GM21381 (cell line): ENCODE data around the gene UBL7.

Experiments used
- ATAC-seq: cut with Tn5 transposase; IDR thresholded peaks from one replicate; pipeline ENCODE4 v1.9.1; 2021; ENCODE audit warnings: mild to moderate bottlenecking, moderate library complexity; ENCODE audit not compliant: unreplicated experiment

Gene UBL7

GRCh38 chr15:74409225-74409624, 51.7 kb downstream of the UBL7 start:
- no peak for ATAC-seq

- no peak for ATAC-seq
These were observed 52.1 kb downstream of the UBL7 start for GRCh38 chr15:74408815-74409214.

GRCh38 chr15:74408385-74408784, 52.6 kb downstream of the UBL7 start:
- no peak for ATAC-seq

DNA sequence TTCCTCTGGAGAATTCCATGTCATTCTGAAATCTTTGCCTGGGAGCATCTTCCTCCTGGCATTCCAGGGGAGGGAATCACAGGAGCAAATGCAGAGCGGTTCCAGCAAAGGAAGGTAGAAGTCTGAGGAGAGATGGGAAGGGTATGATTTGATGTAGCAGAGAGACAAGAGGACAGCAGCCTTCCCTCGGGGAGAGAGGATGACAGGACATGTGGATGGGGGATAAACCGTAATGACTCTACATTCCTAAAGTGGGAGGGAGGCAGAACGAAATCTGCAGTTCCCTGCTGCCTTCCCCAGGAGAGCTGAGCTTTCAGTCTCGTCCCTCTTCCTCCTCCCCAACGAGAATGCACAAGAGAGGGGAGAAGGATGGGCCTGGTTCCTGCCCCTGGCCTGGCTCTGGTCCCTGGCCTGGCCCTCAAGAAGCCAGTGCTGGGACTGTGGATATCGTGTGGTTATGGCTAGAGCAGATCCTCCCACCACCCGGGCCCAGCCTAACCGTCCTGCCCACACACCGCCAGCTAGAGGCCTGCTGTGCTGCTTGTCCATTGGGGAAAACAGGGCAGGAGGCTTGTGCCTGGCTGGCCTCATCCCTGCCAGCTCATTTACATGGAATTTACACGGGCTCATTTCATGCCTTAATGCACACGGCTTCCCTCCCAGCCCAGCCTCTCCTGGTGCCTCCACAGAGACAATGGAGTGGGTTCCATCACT, 53.8 kb downstream of the UBL7 start:
- no peak for ATAC-seq

DNA sequence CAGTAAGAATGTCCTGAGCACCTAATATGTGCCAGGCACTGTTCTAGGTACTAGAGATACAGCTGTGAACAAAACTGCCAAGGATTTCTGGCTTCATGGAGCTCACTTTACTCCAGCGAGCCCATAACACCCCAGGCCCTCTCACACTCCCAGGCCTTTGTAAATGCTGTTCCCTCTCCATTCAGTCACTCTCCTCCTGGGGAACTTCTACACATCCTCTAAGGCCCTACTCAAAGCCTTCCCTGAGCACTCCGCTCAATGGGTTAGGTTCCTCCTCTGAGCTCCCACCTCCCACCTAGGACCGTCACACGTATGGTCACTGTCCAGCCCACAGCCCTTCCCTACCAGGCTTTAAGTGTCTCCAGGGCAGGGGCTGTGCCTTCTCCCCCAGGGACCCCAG, 54.4 kb downstream of the UBL7 start:
- ATAC-seq = no peak

DNA sequence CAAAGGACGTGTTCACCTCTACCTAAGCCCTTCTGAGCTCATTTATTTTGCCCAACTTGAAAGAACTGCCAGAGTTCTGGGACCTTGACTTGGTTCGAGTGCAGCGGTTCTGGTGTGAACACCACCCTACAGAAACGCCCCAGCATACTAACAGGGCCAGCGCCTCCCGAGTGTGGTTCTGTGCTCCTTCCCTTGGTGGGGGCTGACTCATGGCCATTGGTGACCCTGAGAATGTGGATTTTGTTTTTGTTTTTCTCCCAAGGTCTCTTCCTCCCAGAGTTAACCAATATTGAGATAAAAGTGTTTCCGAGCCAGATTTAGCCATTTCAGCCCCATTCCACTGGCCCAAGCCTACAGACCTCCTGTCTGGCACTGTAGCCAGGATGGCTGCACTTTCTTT, 55.1 kb downstream of the UBL7 start:
- no peak for ATAC-seq

DNA sequence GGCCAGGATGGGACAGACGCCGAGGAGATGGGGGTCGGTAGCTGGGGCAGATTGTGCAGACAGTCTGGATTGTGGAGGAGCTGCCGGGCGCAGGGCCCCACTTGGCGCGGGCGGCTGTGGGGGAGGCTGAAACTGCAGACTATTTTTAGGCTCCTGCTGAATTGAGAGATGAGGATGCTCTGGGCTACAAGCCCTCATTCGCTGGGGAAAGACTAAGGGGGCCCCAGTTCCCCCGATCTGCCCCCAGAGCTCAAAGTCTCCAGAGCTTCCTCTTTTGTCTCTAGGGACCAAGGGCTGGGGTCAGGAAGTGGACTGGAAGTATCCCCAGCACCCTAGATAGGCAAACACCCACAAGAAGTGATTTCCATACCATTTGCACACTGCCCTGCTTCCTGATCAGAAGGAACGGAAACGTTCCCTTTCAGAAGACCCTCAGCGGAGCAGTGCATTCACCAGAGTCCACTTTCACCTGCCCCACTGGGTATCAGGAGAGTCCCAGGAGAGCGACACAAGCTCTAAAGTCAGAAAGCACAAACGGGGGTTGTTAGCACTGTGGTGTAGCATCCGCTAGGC, 56.9 kb downstream of the UBL7 start:
- peak; percentile 31 for ATAC-seq

- peak; percentile 18 for ATAC-seq
These were observed 57.4 kb downstream of the UBL7 start for GRCh38 chr15:74403588-74403919.

- peak; percentile 25 for ATAC-seq
These were observed 57.9 kb downstream of the UBL7 start for GRCh38 chr15:74402873-74403587.

DNA sequence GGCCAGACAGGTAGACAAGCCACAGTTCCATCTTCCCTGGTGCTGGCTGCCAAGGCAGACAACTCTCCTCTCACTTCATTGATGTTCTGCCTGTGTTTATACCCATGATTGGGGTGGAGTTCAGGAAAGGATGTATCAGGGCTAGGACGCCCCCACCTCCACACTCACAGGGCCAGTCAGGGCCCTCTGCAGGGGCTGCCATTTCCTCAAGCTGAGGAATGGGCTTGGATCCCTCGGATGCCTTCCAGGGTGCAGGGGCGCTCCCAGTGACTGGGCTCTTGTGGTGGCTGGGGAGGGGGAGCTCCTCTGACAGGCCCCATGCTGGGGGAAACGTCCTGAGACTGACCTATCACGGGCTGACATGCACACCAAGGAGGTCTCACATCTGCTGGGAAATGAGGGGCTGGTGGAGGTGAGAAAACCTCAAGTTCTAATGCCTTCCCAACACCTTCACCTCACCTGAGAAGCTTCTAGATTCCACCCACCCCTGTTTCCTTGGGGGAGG, 58.6 kb downstream of the UBL7 start:
- ATAC-seq = peak; percentile 3

GRCh38 chr15:74400915-74401757, 59.8 kb downstream of the UBL7 start:
- no peak for ATAC-seq

- no peak for ATAC-seq
These were observed 60.6 kb downstream of the UBL7 start for GRCh38 chr15:74400313-74400860.

GRCh38 chr15:74399511-74400312, 61.2 kb downstream of the UBL7 start:
- ATAC-seq = no peak

DNA sequence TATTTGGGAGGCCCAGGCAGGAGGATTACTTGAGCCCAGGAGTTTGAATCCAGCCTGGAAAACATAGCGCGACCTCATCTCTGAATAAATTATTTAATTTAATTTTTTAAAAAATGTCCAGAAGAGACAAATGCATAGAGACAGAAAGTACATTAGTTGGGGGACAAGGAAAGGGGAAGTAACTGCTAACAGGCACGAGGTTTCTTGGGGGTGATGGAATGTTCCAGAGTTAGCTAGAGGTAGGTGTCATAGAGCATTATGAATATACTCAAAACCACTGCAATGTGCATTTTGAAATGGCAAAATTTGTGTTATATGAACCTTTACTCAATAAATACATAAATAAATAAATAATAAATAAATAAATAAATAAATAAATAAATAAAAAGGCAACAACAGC, 61.9 kb downstream of the UBL7 start:
- no peak for ATAC-seq

- ATAC-seq = no peak
These were observed 62.8 kb downstream of the UBL7 start for GRCh38 chr15:74398183-74398582.

DNA sequence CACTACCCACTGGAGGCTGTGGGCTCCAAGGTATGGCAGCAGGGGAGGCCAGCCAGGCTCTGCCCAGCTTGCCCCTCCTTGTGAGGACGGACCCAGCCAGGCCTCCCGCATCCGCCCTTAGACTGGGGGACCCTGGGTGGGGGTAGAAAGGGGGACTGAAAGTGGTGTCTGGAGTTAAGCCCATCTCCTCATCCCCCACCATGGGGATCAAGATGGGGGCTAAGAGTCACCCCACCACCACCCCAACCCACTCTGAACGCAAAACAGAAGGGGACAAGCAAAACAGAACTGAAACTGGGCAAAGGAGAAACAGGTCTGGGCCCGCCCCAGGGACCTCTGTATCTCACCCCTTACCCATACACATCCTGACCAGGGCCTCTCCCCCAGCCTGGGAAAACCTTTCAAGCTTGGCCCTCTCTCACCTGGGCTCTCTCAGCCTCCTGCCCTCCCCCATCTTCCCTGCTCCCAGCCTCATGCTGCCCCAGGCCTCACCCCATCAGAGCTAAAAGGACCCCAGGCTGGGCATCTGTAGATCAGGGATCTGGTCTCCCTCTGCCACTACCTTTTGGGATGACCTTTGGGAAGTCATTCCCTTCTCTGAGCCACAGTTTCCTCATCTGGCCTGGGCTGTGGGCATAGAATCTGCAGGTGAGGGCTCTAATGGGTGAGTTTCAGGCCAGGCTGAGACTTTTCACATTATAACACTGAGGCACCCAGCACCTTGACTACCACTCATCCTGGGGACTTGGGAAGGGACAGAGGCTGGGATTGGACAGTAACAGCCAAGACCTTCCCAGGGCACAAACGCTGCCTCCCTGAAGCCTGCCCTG, 63.5 kb downstream of the UBL7 start:
- no peak for ATAC-seq

GRCh38 chr15:74396445-74397238, 64.3 kb downstream of the UBL7 start:
- ATAC-seq = peak; percentile 29

DNA sequence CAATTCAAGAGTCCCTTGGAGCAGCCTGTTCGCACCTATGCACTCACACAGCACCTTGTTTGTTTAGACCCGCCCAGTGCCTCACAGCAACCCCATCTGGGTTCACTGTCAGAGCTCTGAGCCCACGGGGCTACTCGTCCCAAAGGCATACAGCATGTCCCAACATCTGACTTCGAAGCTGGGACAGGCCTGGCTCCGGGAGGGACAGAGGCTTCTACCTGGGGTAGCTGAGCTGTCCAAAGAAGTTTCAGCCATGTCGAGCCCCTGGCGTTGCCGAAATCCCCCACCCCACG, 64.9 kb downstream of the UBL7 start:
- no peak for ATAC-seq
